HG02981 (cell line): Measurements from ENCODE around the gene ATF4.

Experiments used
- ATAC-seq: cut with Tn5 transposase; IDR thresholded peaks from one replicate; pipeline ENCODE4 v1.9.1; 2021; ENCODE audit warnings: mild to moderate bottlenecking, moderate library complexity; ENCODE audit not compliant: unreplicated experiment

Gene ATF4

GRCh38 chr22:39556970-39557841 lies 36.8 kb downstream of the ATF4 start:
- ATAC-seq = no peak

- no peak for ATAC-seq
Measured at GRCh38 chr22:39558254-39558727, 37.9 kb downstream of the ATF4 start.

GRCh38 chr22:39558950-39559349 lies 38.6 kb downstream of the ATF4 start:
- no peak for ATAC-seq

DNA sequence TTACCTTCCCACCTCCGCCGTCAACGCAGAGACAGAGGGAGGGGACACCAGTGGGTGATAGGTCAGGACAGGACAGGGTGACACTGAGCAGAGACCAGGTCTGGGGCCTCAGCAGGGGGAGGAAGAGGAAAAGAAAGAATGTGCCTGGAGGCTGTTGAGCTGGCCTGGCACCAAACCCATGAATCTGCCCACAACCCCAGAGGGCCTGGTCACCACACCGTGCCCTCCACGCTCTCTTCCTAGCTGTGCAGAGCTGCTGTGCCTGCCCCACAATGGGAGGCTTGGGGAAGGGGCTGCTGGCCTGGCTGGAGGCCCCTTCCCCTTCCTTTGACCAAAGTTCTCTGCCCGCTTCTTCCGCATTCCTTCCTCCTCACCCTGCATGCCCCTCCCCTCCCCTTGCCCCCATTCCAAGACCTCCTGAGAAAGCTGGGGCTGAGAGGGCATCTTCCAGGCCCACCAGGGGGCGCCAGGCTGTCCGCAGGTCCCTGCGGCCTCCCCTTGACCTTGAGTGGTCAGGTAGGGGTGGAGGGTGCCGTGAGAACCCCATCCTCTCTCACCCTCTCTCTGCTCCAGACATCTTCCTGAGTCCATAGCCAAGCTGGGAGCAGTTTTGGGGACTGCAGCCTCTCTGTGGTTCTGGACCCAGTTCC lies 39.2 kb downstream of the ATF4 start:
- ATAC-seq = no peak

GRCh38 chr22:39560127-39560526 lies 39.8 kb downstream of the ATF4 start:
- no peak for ATAC-seq

GRCh38 chr22:39562839-39563489 lies 42.6 kb downstream of the ATF4 start:
- no peak for ATAC-seq

- no peak for ATAC-seq
Measured at GRCh38 chr22:39563571-39564428, 43.4 kb downstream of the ATF4 start.

- no peak for ATAC-seq
Measured at GRCh38 chr22:39565414-39565944, 45.1 kb downstream of the ATF4 start.

- no peak for ATAC-seq
Measured at GRCh38 chr22:39567135-39567946, 47.0 kb downstream of the ATF4 start.

DNA sequence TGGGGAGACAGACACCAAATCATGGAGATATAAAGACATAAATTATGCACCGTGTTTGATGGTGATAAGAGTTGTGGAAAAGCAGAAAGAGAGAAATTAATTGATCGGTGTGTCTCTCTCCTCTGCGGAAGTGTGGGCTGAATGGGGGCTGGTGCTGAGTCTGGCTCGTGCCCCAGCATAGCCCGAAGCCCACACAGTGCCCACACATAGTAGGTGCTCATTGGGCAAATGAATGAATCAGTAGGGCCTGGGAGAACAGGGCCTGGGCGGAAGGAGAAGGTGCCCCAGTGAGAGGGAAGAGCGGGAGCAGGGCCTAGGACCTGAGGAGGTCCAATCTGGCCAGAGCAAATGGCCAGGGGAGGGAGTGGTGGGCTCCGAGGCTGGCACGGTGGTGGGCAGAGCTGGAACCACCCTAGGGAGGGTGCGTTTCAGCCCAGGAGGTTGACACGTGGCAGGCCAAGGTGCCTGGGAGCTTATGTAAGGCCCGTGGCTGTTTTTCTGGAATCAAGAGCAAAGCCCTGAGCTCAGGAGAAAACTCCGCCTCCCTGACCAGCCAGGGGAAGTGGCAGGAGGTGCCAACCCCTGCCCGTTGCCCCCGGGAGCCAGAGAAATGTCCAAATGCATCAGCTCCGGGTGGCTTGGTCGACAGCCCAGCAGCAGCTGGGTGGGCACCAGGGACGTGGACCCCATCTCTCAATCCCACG lies 48.1 kb downstream of the ATF4 start:
- ATAC-seq = no peak

DNA sequence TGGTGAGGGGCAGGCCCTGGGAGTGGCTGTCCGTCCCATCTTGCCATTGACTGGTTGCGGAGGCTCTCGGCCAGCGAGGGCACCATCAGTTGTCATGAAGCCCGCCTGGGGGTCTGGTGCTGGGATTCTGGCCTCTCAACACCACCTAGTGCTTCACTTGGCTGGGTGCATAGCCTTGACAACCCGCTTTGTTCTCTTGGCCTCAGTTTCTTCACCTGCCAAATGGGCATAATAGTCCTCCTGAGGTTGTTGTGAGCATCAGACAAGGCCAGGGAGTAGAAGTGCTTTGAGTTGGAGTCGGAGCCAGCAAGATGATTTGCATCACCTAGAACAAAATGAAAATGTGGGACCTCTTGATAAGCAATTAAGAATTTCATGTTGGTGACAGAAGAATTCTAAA lies 48.7 kb downstream of the ATF4 start:
- ATAC-seq = no peak

GRCh38 chr22:39570226-39570625 lies 49.9 kb downstream of the ATF4 start:
- ATAC-seq = no peak

- ATAC-seq = no peak
Measured at GRCh38 chr22:39570665-39571064, 50.3 kb downstream of the ATF4 start, which contains the start of gene CACNA1I. CACNA1I (plus strand) TSS chr22:39570753; CDS start chr22:39570753, 0 bp downstream.

- ATAC-seq = no peak
Measured at GRCh38 chr22:39571538-39571937, 51.2 kb downstream of the ATF4 start.
